A549 (cell line): ENCODE measurements around the gene ZNF225. TPM values are rescaled to one million over a fixed set of nuclear protein-coding genes. Genes with fewer than 3 reads are reported as not detected.

Experiments used
- ATAC-seq, 2 experiments: fragments of 200-7000 bp in 1 of 2; fragments of >200 bp in 1 of 2; cut with Nextera tagmentation in 1 of 2; cut with Tn5 transposase in 1 of 2; 3 replicates each; pipeline versions ENCODE4 v1.8.0 to v1.9.1; 2018 to 2020; ENCODE audit warnings: mild to moderate bottlenecking in 1 of 2, moderate library complexity in 1 of 2
- CTCF ChIA-PET: fragments of 300-600 bp; sonication (Branson Sonifier 250); formaldehyde crosslinking; extraction: SDS; loops from one replicate; lab custom pipeline; 2021; ENCODE audit warnings: antibody characterized with exemption, inconsistent platforms; lab: Yijun Ruan, JAX
- POLR2A ChIA-PET: fragments of 350-600 bp; formaldehyde crosslinking; extraction: SDS; loops from one replicate; lab custom pipeline; 2021; ENCODE audit warnings: antibody characterized with exemption, inconsistent platforms; lab: Yijun Ruan, JAX
- DNase-seq, 2 experiments: peaks; one replicate each; pipeline versions ENCODE4 v3.0.0 to v3.0.0-alpha.2; 2011 to 2016; ENCODE audit warnings: low read depth in 1 of 2, low spot score in 1 of 2
- FAIRE-seq: peaks from 2 replicates; lab custom pipeline; 2011; peaks lifted over from hg19 to GRCh38; lab: Jason Lieb, UNC
- H3K27ac ChIP-seq, 2 experiments: fragments of >200 bp; sonication (Bioruptor Twin); formaldehyde crosslinking; 3 replicates each; pipeline ENCODE4 v1.5.1; 2016 to 2017
- H3K4me1 ChIP-seq: fragments of >200 bp; sonication (Bioruptor Twin); formaldehyde crosslinking; 3 replicates; pipeline ENCODE4 v1.6.1; 2016
- H3K4me2 ChIP-seq: fragments of >200 bp; sonication (Bioruptor Twin); formaldehyde crosslinking; 3 replicates; pipeline ENCODE4 v1.6.1; 2016
- H3K4me3 ChIP-seq: fragments of >200 bp; sonication (Bioruptor Twin); formaldehyde crosslinking; 3 replicates; pipeline ENCODE4 v1.5.1; 2016
- H3K9me3 ChIP-seq: fragments of >200 bp; sonication (Bioruptor Twin); formaldehyde crosslinking; 3 replicates; pipeline ENCODE4 v1.6.1; 2016
- EHF ChIP-seq: fragments of 250-450 bp; sonication (Bioruptor Pico); IDR thresholded peaks from 2 replicates; pipeline ENCODE4 v1.5.0; 2020; ENCODE audit warnings: mild to moderate bottlenecking
- HEYL ChIP-seq: fragments of 250-450 bp; sonication (Bioruptor Pico); IDR thresholded peaks from 2 replicates; pipeline ENCODE4 v1.8.0; 2021; ENCODE audit warnings: mild to moderate bottlenecking, moderate library complexity
- HOXB13 ChIP-seq: fragments of 250-450 bp; sonication (Bioruptor Pico); IDR thresholded peaks from 2 replicates; pipeline ENCODE4 v1.5.0; 2020; ENCODE audit warnings: low read depth, mild to moderate bottlenecking, moderate library complexity
- HOXB5 ChIP-seq: fragments of 250-450 bp; sonication (Bioruptor Pico); IDR thresholded peaks from 2 replicates; pipeline ENCODE4 v1.5.0; 2020; ENCODE audit warnings: mild to moderate bottlenecking, moderate library complexity
- KDM1A ChIP-seq: fragments of 200-600 bp; sonication (generic); IDR thresholded peaks from 2 replicates; pipeline ENCODE4 v1.6.1; 2016; ENCODE audit warnings: low read depth, mild to moderate bottlenecking
- NFE2L2 ChIP-seq: fragments of 150-350 bp; conservative IDR thresholded peaks from 2 replicates; pipeline ENCODE4 v1.6.1; 2014; ENCODE audit warnings: low read length
- NR3C1 ChIP-seq: fragments of >200 bp; sonication (Bioruptor Twin); formaldehyde crosslinking; IDR thresholded peaks from 3 replicates; pipeline ENCODE4 v1.6.1; 2017
- POLR2A ChIP-seq: IDR thresholded peaks from 2 replicates; pipeline ENCODE4 v1.6.1; 2012; ENCODE audit warnings: mild to moderate bottlenecking, low read length
- RFX5 ChIP-seq: fragments of 450-650 bp; IDR thresholded peaks from 2 replicates; pipeline ENCODE4 v1.7.1; 2014; ENCODE audit warnings: antibody characterized with exemption, mild to moderate bottlenecking, moderate library complexity
- SREBF2 ChIP-seq: fragments of 450-650 bp; IDR thresholded peaks from 2 replicates; pipeline ENCODE4 v1.6.1; 2014; ENCODE audit warnings: mild to moderate bottlenecking, moderate library complexity
- ZC3H11A ChIP-seq: fragments of 450-650 bp; IDR thresholded peaks from 2 replicates; pipeline ENCODE4 v1.6.1; 2014; ENCODE audit warnings: antibody characterized with exemption, mild to moderate bottlenecking
- ZSCAN20 ChIP-seq: fragments of 250-450 bp; sonication (Bioruptor Pico); IDR thresholded peaks from 2 replicates; pipeline ENCODE4 v1.8.0; 2022; ENCODE audit warnings: mild to moderate bottlenecking, moderate library complexity
- WGBS: methylation state at CpG from one replicate; pipeline ENCODE4 v1.1.6; 2017; ENCODE audit errors: missing lambda C conversion rate; 5-methylcytosine and 5-hydroxymethylcytosine counted together
- polyA plus RNA-seq, 4 experiments: library from polyadenylated mRNA; depleted of rRNA in 3 of 4; stranded (reverse); fragments of >200 nt; fragmentation: RNase III in 1 of 4; extraction: RNeasy Plus Mini Kit Qiagen cat#74134 plus additional on column Dnase treatment in 1 of 4; gene quantifications; 2 replicates in 3 of 4; 3 replicates in 1 of 4; pipeline ENCODE4 v1.2.3, GENCODE V29; 2011 to 2017
- TF ChIP-seq, protein P1 (sequence below): fragments of 250-450 bp; sonication (Bioruptor Pico); IDR thresholded peaks from 2 replicates; pipeline ENCODE4 v1.5.0; 2021; ENCODE audit warnings: mild to moderate bottlenecking, moderate library complexity, borderline replicate concordance
- TF ChIP-seq, protein P2 (sequence below): IDR thresholded peaks from 2 replicates; pipeline ENCODE4 v1.6.1; 2012; ENCODE audit warnings: low read depth, borderline replicate concordance

Gene ZNF225
- polyA plus RNA-seq, 2 of the 4 experiments (the other 2 are of a cell fraction), result 3.3 to 4.3 TPM

DNA sequence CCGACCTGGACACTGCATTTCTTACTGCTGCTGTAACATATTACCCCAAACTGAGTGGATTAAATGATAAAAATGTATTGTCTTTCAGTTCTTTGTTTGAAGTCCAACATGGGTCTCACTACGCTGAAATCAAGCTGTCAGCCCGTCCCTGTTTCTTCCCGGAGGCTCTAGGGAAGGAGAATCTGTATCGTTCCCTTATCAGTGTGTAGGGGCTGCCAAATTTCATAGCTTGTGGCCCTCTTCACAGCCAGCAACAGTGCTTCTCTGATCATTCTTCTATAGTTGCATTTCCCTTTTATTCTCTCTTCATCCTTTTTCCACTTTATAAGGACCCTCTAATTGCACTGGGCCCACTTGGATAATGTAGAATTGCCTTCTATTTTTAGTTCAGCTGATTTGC lies 38.3 kb downstream of the ZNF225 start (continued):
- TF ChIP-seq, protein P1, sequence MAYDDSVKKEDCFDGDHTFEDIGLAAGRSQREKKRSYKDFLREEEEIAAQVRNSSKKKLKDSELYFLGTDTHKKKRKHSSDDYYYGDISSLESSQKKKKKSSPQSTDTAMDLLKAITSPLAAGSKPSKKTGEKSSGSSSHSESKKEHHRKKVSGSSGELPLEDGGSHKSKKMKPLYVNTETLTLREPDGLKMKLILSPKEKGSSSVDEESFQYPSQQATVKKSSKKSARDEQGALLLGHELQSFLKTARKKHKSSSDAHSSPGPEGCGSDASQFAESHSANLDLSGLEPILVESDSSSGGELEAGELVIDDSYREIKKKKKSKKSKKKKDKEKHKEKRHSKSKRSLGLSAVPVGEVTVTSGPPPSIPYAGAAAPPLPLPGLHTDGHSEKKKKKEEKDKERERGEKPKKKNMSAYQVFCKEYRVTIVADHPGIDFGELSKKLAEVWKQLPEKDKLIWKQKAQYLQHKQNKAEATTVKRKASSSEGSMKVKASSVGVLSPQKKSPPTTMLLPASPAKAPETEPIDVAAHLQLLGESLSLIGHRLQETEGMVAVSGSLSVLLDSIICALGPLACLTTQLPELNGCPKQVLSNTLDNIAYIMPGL (CRISPR knock-in tag), result no peak
- TF ChIP-seq, all 56 proteins: peak for 0

DNA sequence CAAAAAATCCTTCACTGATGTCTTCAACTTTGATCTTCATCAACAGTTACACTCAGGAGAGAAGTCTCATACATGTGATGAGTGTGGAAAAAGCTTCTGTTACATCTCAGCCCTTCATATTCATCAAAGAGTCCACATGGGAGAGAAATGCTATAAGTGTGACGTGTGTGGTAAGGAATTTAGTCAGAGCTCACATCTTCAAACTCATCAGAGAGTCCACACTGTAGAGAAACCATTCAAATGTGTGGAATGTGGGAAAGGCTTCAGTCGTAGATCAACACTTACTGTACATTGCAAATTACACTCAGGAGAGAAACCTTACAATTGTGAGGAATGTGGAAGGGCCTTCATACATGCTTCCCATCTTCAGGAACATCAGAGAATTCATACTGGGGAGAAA lies 43.3 kb downstream of the ZNF225 start:
- H3K27ac ChIP-seq, result no peak overlapping the region
- no peak for DNase-seq
- no peak for FAIRE-seq
- H3K4me3 ChIP-seq, result no peak overlapping the region
- H3K4me2 ChIP-seq, result no peak overlapping the region
- ChIA-PET POLR2A (no interaction called here), CTCF (no interaction called here)
- H3K9me3 ChIP-seq, result peaks cover 88% of the 10 kb centered on the region
- no peak for TF ChIP-seq POLR2A
- 0 out of 2 replicates have a peak, but pooled peaks have one; percentile 63 for TF ChIP-seq KDM1A
- TF ChIP-seq, protein P2, sequence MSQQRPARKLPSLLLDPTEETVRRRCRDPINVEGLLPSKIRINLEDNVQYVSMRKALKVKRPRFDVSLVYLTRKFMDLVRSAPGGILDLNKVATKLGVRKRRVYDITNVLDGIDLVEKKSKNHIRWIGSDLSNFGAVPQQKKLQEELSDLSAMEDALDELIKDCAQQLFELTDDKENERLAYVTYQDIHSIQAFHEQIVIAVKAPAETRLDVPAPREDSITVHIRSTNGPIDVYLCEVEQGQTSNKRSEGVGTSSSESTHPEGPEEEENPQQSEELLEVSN, result no peak
- no peak for ATAC-seq
- 75% methylated on average over 2 of the region's 2 CpGs for WGBS
- H3K4me1 ChIP-seq, result no peaks in the 10 kb centered on the region

DNA sequence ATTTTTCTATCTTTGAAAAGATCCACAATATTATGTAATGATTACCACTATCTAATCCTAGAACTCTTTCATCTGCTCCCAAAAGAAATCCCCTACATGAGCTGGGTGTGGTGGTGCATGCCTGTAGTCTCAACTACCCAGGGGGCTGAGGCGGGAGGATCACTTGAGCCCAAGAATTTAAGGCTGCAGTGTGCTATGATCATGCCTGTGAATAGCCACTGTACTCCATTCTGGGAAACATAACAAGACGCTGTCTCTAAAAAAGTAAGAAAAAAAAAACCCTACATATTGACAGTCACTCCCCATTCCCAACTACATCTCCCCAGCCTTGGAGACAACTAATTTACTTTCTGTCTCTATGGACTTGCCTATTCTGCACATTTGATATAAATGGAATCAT lies 50.6 kb downstream of the ZNF225 start:
- FAIRE-seq (peak; percentile 63), DNase-seq (no peak), ATAC-seq (no peak)
- Histone ChIP-seq H3K4me3 (peak overlapping the region; percentile 71; the same call in 2 of the 3 replicates), H3K4me2 (peak overlapping the region; percentile 80; the same call in 1 of the 3 replicates), H3K4me1 (0 out of 3 replicates have a peak, but pooled peaks cover 4% of the 10 kb centered on the region), H3K9me3 (peaks cover 82% of the 10 kb centered on the region), H3K27ac (no peak overlapping the region)
- POLR2A ChIA-PET, result interaction anchor here (1.6 to 2.0 kb wide), 2 partner anchors 48 to 336 kb away, joined by 5 to 27 read pairs; partner anchors contain the start of genes ZNF180 and ZNF227
- TF ChIP-seq SREBF2 (no peak), HEYL (no peak), NFE2L2 (no peak), NR3C1 (no peak), ZSCAN20 (CRISPR knock-in tag) (no peak), EHF (no peak)
- 93% methylated on average over 2 of the region's 2 CpGs for WGBS
- CTCF ChIA-PET, result interaction anchor here (1.0 kb wide), 1 partner anchor 10 kb away, joined by 3 read pairs; no protein-coding TSS in a partner anchor

DNA sequence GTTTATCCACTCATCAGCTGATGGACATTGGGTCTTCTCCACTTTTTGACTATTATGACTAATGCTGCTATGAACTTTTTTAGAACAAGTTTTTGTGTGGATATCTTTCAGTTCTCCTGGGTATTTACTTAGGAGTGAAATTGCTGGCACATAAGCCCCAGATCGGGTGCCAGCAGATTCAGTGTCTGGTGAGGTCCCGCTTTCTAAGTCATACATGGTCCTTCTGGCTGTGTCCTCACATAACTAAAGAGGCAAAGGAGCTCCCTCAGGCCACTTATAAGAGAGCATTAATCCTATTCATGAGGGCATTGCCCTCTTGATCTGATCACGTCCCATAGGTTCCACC lies 51.1 kb downstream of the ZNF225 start:
- Histone ChIP-seq H3K4me3 (peak overlapping the region; percentile 71), H3K9me3 (peaks cover 82% of the 10 kb centered on the region), H3K27ac (peak overlapping the region; percentile 81 to 89), H3K4me1 (0 out of 3 replicates have a peak, but pooled peaks cover 4% of the 10 kb centered on the region)
- no peak for FAIRE-seq
- CTCF ChIA-PET, result interaction anchor here (1.0 kb wide), 1 partner anchor 10 kb away, joined by 3 read pairs; no protein-coding TSS in a partner anchor
- 23% methylated on average over 3 of the region's 3 CpGs for WGBS
- ATAC-seq, result no peak; a peak in 2 of 6 replicates
- DNase-seq, result no peak
- POLR2A ChIA-PET, result interaction anchor here (0.9 to 2.0 kb wide), 7 partner anchors 12 to 336 kb away, joined by 3 to 27 read pairs (median 5); partner anchors contain the start of genes ZNF180, ZNF227 and ZNF45
- TF ChIP-seq RFX5 (0 out of 2 replicates have a peak, but pooled peaks have one; percentile 8), ZC3H11A (no peak), HOXB13 (CRISPR knock-in tag) (0 out of 2 replicates have a peak, but pooled peaks have one; percentile 36), HOXB5 (CRISPR knock-in tag) (no peak)
- TF ChIP-seq, all 56 proteins: peak for 2
- H3K4me2 ChIP-seq, result peak overlapping the region; percentile 80
